GM12865 (cell line): ENCODE results near the gene CGA.

Source experiments
- DNase-seq: peaks from one replicate; pipeline ENCODE4 v3.0.0; 2010; ENCODE audit warnings: low read depth
- H3K4me3 ChIP-seq: 2 replicates; pipeline ENCODE4 v1.5.1; 2011; ENCODE audit warnings: mild to moderate bottlenecking, low read depth, low read length, control low read depth
- CTCF ChIP-seq: IDR thresholded peaks from 2 replicates; pipeline ENCODE4 v1.5.1; 2011; ENCODE audit warnings: low read length, control low read depth, low read depth, inconsistent platforms; ENCODE audit not compliant: insufficient read depth; ENCODE audit errors: missing control alignments

Gene CGA

GRCh38 chr6:87103977-87104601 lies 9.2 kb upstream of the CGA start:
- TF ChIP-seq CTCF, result no peak
- no peak for DNase-seq
- no peak overlapping the region for H3K4me3 ChIP-seq

GRCh38 chr6:87102151-87102621 lies 7.3 kb upstream of the CGA start:
- DNase-seq, result peak; percentile 18
- no peak for TF ChIP-seq CTCF
- H3K4me3 ChIP-seq, result no peak overlapping the region

DNA sequence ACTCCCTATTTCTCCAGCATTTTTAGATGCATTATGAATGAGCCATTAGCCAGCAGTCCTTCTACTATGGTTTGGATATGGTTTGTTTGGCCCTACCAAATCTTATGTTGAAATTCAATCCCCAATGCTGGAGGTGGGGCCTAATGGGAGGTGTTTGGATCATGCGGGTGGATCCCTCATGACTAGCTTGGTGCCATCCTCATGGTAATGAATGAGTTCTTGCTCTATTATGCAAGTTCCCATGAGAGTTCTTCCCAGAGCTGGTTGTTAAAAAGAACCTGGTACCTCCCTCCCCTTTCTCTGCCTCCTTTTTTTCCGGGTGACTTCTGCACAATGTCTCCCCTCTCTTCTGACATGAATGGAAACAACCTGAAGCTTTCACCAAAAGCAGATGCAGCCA lies 6.2 kb upstream of the CGA start:
- no peak overlapping the region for H3K4me3 ChIP-seq
- TF ChIP-seq CTCF, result no peak
- DNase-seq, result no peak

DNA sequence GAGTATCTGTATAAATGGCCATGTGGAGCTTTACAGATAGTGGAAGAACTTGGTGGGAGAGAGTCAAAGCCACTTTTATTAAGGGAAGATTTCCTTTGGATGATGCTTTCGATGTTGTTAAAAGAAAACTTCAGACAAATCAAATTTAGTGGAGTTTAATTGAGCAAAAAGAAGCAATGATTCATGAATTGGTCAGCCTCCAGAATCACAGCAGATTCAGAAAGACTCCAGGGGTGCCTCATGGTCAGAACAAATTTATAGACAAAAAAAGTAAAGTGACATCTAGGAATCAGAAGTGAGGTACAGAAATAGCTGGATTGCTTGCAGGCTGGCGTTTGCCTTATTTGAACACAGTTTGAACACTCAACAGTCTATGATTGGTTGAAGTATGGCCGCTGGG lies 5.3 kb upstream of the CGA start:
- TF ChIP-seq CTCF, result no peak
- no peak for DNase-seq
- no peak overlapping the region for H3K4me3 ChIP-seq

GRCh38 chr6:87099472-87099871 lies 4.6 kb upstream of the CGA start:
- DNase-seq, result peak; percentile 58
- H3K4me3 ChIP-seq, result no peak overlapping the region
- TF ChIP-seq CTCF, result no peak

DNA sequence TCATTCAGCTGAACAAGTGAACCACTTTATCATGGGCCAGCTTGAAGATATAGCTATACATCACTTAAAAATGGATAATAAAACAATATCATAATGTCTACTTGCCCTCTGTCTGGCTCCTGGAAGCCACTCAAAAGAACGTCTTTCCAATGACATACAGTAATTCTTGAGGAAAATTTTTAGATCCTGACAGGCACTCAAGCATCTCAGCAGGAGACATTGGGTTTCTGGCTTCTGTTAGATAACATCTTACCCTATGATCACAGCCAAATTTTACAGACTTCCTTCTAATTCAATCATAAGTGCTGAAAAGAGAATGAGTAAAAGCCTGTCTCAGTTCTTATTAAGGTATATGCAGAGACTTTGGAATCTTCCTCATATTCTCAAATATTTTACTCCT lies 330 bp downstream of the CGA start:
- DNase-seq, result no peak
- no peak for TF ChIP-seq CTCF
- H3K4me3 ChIP-seq, result no peak overlapping the region

- no peak for TF ChIP-seq CTCF
- no peak for DNase-seq
- no peak overlapping the region for H3K4me3 ChIP-seq
These were observed 1.3 kb downstream of the CGA start for GRCh38 chr6:87093651-87094050.
